Measurements from ENCODE around the gene TEX9.

- TF ChIP-seq CTCF (IDR thresholded peaks at IDR 0.05; ENCODE audit: poor library complexity): no peak
- TF ChIP-seq EZH2 (IDR thresholded peaks at IDR 0.05; ENCODE audit: borderline replicate concordance): no peak
Observed at GRCh38 chr15:56366211-56366610, 985 bp downstream of the TEX9 start.
